ENCODE measurements around the gene NLGN2.
"Not testable (repeated sequence)": the region's sequence is repeated elsewhere in the genome, so short reads cannot be mapped to it uniquely, and the experiment has no call there.

- TF ChIP-seq CREB1 (CRISPR knock-in tag; IDR thresholded peaks at IDR 0.05); STAT6 (CRISPR knock-in tag; conservative IDR thresholded peaks at IDR 0.05; ENCODE audit: low read depth); NFYB (CRISPR knock-in tag; conservative IDR thresholded peaks at IDR 0.05; ENCODE audit: low read depth); MAX (CRISPR knock-in tag; IDR thresholded peaks at IDR 0.05); JUN (CRISPR knock-in tag; IDR thresholded peaks at IDR 0.05); CTCF (IDR thresholded peaks at IDR 0.05); ZSCAN18 (CRISPR knock-in tag; IDR thresholded peaks at IDR 0.05); TCF7 (CRISPR knock-in tag; IDR thresholded peaks at IDR 0.05; ENCODE audit: low read depth); E2F5 (CRISPR knock-in tag; IDR thresholded peaks at IDR 0.05): not testable (repeated sequence)
These were observed 39.0 kb upstream of the NLGN2 start for GRCh38 chr17:7368599-7368994.

Data from WTC11 (cell line).